Ascending aorta (tissue), 2 donors: ENCODE measurements around the gene HNRNPK. TPM values are rescaled to one million over a fixed set of nuclear protein-coding genes. Genes with fewer than 3 reads are reported as not detected.

Experiments used
- DNase-seq, 2 donors: peaks; one replicate each; pipeline ENCODE4 v3.0.0-alpha.2; 2019; ENCODE audit warnings: low spot score in 2 of 2
- H3K27ac ChIP-seq, 2 donors: fragments of 200-600 bp; sonication (generic); one replicate each; pipeline ENCODE4 v1.5.1; 2016 to 2017; ENCODE audit warnings: mild to moderate bottlenecking in 1 of 2
- H3K27me3 ChIP-seq: fragments of 200-600 bp; sonication (generic); one replicate; pipeline ENCODE4 v1.5.1; 2017
- H3K36me3 ChIP-seq, 2 donors: fragments of 200-600 bp; sonication (generic); one replicate each; pipeline ENCODE4 v1.5.1; 2016
- H3K4me1 ChIP-seq, 2 donors: fragments of 200-600 bp; sonication (generic); one replicate each; pipeline ENCODE4 v1.5.1; 2016 to 2017; ENCODE audit warnings: mild to moderate bottlenecking in 1 of 2
- H3K4me3 ChIP-seq, 2 donors: fragments of 200-600 bp; sonication (generic); one replicate each; pipeline ENCODE4 v1.5.1; 2016 to 2017; ENCODE audit warnings: mild to moderate bottlenecking in 1 of 2
- H3K9me3 ChIP-seq, 2 donors: fragments of 200-600 bp; sonication (generic); one replicate each; pipeline ENCODE4 v1.5.1; 2016
- CTCF ChIP-seq, 3 experiments: fragments of 200-600 bp in 2 of 3; fragments of 450-650 bp in 1 of 3; sonication (generic) in 2 of 3; IDR thresholded peaks; one replicate each; pipeline ENCODE4 v1.5.1; 2016 to 2019; ENCODE audit warnings: antibody characterized with exemption in 3 of 3, mild to moderate bottlenecking in 1 of 3, moderate library complexity in 1 of 3
- intact Hi-C: fragments of 100-400 bp; cut with DNase I; formaldehyde crosslinking; loops from one replicate; pipeline ENCODE4 v1.15.1; 2023
- total RNA-seq: library from RNA; depleted of rRNA; stranded (reverse); fragments of >200 nt; gene quantifications from one replicate; pipeline ENCODE4 v1.1.0, GENCODE V29; 2016

The HNRNPK gene
- total RNA-seq, 1 donor from 2014 or later: 272 TPM

GRCh38 chr9:83992901-83993300, 12.9 kb upstream of the HNRNPK start:
- no peaks in the 10 kb centered on the region for H3K9me3 ChIP-seq
- H3K4me1 ChIP-seq: no peaks in the 10 kb centered on the region
- H3K36me3 ChIP-seq: no peaks in the 10 kb centered on the region
- intact Hi-C loops: no loop called here
- H3K27ac ChIP-seq: no peak overlapping the region
- TF ChIP-seq CTCF (IDR thresholded peaks at IDR 0.05): no peak
- no peak overlapping the region for H3K4me3 ChIP-seq
- no peaks in the 10 kb centered on the region for H3K27me3 ChIP-seq
- DNase-seq: no peak

- Histone ChIP-seq H3K4me3 (no peak overlapping the region), H3K4me1 (no peaks in the 10 kb centered on the region), H3K27ac (no peak overlapping the region), H3K36me3 (no peaks in the 10 kb centered on the region), H3K9me3 (no peaks in the 10 kb centered on the region), H3K27me3 (no peaks in the 10 kb centered on the region)
- TF ChIP-seq CTCF (IDR thresholded peaks at IDR 0.05): no peak
- DNase-seq: no peak
- intact Hi-C loops: no loop called here
Measured at GRCh38 chr9:83992407-83992806, 12.4 kb upstream of the HNRNPK start.

- no peaks in the 10 kb centered on the region for H3K4me1 ChIP-seq
- intact Hi-C loops: no loop called here
- no peak overlapping the region for H3K4me3 ChIP-seq
- no peak for TF ChIP-seq CTCF (IDR thresholded peaks at IDR 0.05)
- H3K27me3 ChIP-seq: no peaks in the 10 kb centered on the region
- H3K27ac ChIP-seq: no peak overlapping the region
- no peak for DNase-seq
- H3K9me3 ChIP-seq: no peaks in the 10 kb centered on the region
- H3K36me3 ChIP-seq: no peaks in the 10 kb centered on the region
Measured at GRCh38 chr9:83991355-83991754, 11.3 kb upstream of the HNRNPK start.

GRCh38 chr9:83988411-83988810, 8.4 kb upstream of the HNRNPK start:
- no peak for TF ChIP-seq CTCF (IDR thresholded peaks at IDR 0.05)
- H3K27ac ChIP-seq: no peak overlapping the region
- H3K4me3 ChIP-seq: no peak overlapping the region
- no peaks in the 10 kb centered on the region for H3K27me3 ChIP-seq
- H3K36me3 ChIP-seq: no peaks in the 10 kb centered on the region
- H3K4me1 ChIP-seq: no peaks in the 10 kb centered on the region
- intact Hi-C loops: no loop called here
- DNase-seq: no peak
- H3K9me3 ChIP-seq: no peaks in the 10 kb centered on the region

GRCh38 chr9:83987402-83987791, 7.4 kb upstream of the HNRNPK start:
- TF ChIP-seq CTCF (IDR thresholded peaks at IDR 0.05): no peak
- H3K27ac ChIP-seq: no peak overlapping the region
- intact Hi-C loops: no loop called here
- no peak overlapping the region for H3K4me3 ChIP-seq
- no peak for DNase-seq
- H3K36me3 ChIP-seq: no peaks in the 10 kb centered on the region
- H3K4me1 ChIP-seq: no peaks in the 10 kb centered on the region
- no peaks in the 10 kb centered on the region for H3K9me3 ChIP-seq
- no peaks in the 10 kb centered on the region for H3K27me3 ChIP-seq

- TF ChIP-seq CTCF (IDR thresholded peaks at IDR 0.05): no peak
- Histone ChIP-seq H3K4me1 (no peaks in the 10 kb centered on the region), H3K27ac (no peak overlapping the region), H3K4me3 (no peak overlapping the region), H3K36me3 (no peaks in the 10 kb centered on the region), H3K9me3 (no peaks in the 10 kb centered on the region), H3K27me3 (no peaks in the 10 kb centered on the region)
- intact Hi-C loops: no loop called here
- no peak for DNase-seq
Measured at GRCh38 chr9:83986765-83987401, 6.9 kb upstream of the HNRNPK start.
